GM19328 (cell line): Measurements from ENCODE around the gene LRCH2.
"Not testable (repeated sequence)": the region's sequence is repeated elsewhere in the genome, so short reads cannot be mapped to it uniquely, and the experiment has no call there.

Source experiments
- ATAC-seq: cut with Tn5 transposase; IDR thresholded peaks from one replicate; pipeline ENCODE4 v1.9.1; 2021; ENCODE audit warnings: mild to moderate bottlenecking, moderate library complexity; ENCODE audit not compliant: unreplicated experiment

Gene LRCH2

GRCh38 chrX:115209547-115209946, 24.3 kb downstream of the LRCH2 start:
- not testable (repeated sequence) for ATAC-seq

DNA sequence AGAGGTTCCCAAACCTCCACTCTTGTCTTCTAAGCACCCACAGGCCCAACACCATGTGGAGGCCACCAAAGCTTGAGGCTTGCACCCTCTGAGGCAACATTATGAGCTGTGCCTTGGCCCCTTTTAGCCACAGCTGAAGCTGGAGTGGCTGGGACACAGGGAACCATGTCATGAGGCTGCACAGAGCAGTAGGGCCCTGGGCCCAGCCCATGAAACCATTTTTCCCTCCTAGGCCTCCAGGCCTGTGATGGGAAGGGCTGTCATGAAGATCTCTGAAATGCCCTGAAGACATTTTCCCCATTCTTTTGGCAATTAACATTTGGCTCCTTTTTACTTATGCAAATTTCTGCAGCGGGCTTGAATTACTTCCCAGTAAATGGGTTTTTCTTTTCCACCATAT, 29.9 kb downstream of the LRCH2 start:
- no peak for ATAC-seq

DNA sequence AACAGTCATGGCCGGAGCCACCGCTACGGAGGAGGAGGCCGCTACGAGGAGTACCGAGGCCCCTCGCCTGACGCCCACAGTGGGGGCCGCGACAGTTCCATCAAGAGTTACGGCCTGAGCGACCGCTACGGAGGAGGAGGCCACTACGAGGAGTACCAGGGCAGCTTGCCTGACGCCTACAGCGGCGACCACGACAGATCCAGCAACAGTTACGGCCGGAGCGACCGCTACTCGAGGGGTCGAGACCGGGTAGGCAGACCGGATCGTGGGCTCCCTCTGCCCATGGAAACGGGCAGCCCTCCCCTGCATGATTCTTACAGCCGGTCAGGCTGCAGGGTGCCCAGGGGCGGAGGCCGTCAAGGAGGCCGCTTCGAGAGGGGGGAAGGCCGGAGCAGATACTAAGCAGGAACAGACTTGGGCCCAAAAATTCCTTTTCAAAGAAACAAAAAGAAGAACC, 41.6 kb downstream of the LRCH2 start:
- no peak for ATAC-seq

- no peak for ATAC-seq
Measured at GRCh38 chrX:115191490-115192243, 42.2 kb downstream of the LRCH2 start.

- no peak for ATAC-seq
Measured at GRCh38 chrX:115190636-115191489, 43.0 kb downstream of the LRCH2 start.

DNA sequence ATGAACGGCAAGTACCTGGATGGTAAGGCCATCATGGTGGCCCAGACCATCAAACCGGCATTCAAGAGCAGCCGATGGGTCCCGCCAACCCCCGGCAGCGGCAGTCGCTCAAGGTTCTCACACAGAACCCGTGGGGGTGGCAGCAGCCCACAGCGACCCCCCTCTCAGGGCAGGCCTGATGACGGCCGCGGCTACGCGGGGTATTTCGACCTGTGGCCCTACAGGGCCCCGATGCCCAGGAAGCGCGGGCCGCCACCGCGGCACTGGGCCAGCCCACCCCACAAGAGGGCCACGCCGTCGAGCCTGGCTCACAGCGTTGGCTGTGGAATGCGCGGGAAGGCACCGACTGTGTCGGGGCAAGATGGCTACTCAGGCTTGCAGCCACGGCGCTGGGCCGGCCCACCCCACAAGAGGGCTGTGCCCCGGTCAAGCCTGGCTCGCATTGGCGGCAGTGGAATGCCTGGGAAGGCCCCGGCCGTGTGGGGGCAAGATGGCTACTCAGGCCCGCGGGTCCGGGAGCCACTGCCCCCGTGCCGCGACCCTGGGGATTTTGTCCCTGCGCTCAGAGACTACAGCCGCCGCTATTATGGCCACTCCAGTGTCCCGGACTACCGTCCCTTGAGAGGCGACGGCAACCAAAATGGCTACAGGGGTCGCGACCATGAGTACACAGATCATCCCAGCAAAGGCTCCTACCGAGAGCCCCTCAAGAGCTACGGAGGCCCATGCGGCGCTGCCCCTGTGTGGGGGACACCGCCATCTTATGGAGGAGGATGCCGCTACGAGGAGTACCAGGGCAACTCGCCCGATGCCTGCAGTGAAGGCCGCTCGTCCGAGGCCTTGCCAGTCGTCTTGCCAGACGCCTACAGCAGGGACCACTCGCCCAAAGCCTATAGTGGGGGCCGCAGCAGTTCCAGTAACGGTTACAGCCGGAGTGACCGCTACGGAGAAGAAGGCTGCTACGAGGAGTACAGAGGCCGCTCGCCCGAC, 44.0 kb downstream of the LRCH2 start:
- no peak for ATAC-seq

GRCh38 chrX:115189110-115189509, 44.8 kb downstream of the LRCH2 start, which contains the start of gene RBMXL3:
Gene RBMXL3 (plus strand): TSS chrX:115189410. CDS start chrX:115189442, 32 bp downstream.
- no peak for ATAC-seq

GRCh38 chrX:115183980-115184379, 49.9 kb downstream of the LRCH2 start:
- no peak for ATAC-seq

DNA sequence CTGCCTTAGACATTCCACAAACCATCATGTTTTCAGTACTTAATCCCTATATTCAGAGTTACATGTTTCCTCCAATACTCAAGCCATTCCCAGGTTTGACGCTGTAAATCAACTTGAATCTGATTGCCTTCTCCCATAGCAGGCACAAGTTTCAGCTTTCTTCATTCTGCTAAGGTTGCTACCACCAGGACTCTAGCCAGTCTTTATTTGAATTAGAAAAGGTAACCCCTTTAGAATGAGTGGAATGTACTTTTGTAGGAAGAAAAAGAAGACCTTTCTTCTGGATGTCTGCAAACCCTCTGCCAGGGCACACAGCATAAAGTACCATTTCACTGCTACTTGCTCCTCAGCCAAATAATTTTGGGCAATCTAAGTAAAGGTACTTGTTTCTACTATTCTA, 55.4 kb downstream of the LRCH2 start:
- ATAC-seq: no peak

- no peak for ATAC-seq
Measured at GRCh38 chrX:115177932-115178331, 56.0 kb downstream of the LRCH2 start.

DNA sequence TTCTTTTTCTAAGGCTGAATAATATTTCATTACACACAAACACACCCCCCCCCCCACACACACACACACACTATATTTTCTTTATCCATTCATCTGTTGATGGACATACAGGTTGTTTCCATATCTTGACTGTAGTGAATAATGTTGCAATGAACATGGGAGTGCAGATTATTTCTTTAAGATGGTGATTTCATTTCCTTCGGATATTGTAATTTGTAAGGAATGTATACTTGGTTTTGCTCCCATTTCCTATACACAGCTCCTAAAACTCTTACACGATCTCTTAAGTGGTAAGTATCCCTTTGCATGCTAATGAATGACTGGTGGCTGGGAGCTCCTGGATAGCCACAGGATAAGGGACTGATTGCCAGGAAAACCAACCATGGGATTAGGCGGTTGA, 59.3 kb downstream of the LRCH2 start:
- ATAC-seq: no peak

- ATAC-seq: no peak
Measured at GRCh38 chrX:115173181-115173580, 60.7 kb downstream of the LRCH2 start.

DNA sequence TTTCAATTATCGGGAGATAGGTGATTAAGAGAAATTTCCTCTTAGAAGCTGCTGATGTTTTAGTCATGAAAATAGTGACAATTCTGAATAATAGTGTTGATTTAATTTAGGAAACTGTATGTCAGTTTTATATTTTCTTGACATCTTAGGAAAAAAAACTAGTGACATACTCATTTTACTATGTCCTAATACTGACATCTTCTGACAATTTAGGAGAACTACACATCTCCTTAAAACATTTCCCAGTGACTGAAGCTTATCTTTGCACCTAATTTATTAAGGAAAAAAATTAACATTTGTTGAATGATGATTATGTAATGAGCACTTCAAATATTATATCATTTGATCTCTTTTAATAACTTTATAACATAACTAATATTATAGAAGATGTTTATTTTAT, 86.7 kb downstream of the LRCH2 start:
- no peak for ATAC-seq

DNA sequence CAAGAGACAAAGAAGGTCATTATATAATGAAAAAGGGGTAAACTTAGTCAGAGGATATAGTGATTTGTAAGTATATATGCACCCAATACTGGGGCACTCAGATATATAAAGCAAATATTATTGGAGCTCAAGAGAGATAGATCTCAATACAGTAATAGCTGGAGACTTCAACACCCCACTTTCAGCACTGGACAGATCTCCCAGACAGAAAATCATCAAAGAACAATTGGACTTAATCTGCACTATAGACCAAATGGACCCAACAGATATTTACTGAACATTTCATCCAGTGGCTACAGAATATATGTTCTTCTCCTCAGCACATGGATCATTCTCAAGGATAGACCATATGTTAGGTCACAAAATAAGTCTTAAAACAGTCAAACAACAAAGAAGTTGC, 91.8 kb downstream of the LRCH2 start:
- ATAC-seq: no peak

DNA sequence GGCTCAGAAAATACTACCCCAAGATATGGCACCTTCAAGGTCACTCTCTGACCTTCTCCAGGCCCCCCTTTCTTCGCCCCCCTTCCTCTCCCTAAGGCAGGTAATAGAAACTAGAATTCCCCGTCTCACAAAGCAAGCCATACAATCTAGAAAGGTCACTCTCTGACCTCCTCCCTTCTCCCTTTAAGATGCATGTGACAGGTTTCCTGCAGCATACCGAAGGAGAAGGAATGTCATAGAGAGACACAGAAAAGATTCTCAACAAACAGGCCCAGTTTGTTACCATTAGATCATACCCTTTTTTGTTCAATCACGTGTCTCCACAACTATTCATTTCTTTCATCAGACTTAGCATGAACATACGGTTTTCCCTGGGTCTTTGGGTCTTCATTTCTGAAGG, 95.9 kb downstream of the LRCH2 start:
- ATAC-seq: no peak

GRCh38 chrX:115134382-115134781, 99.5 kb downstream of the LRCH2 start:
- no peak for ATAC-seq

GRCh38 chrX:115112411-115112810, 121.5 kb downstream of the LRCH2 start:
- no peak for ATAC-seq

DNA sequence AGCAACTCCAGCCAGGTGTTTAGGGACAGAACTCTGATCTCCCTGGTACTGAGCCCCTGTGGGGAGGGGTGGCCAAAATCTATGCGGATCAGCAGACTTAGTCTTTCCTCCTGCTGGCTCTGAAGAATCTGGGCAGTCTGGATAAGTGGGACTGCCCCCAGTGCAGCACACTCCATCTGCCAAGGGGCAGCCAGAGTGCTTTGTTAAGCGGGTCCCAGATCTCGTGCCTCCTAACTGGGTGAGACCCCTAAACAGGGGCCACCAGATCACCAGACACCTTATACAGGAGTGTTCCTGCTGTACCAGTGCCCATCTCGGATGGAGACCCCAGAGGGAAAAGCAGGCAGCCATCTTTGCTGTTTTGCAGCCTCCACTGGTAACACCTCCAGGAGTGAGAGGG, 135.0 kb downstream of the LRCH2 start:
- no peak for ATAC-seq

DNA sequence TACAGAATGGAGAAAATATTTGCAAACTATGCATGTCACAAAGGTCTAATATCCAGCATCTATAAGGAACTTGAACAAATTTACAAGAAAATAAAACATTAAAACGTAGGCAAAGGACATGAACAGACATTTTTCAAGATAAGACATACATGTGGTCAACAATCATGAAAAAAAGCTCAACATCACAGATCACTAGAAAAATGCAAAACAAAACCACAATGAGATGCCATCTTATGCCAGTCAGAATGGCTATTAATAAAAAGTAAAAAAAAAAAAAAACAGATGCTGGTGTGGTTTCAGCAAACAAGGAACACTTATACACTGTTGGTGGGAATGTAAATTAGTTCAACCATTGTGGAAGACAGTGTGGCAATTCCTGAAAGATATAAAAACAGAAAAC, 140.7 kb downstream of the LRCH2 start:
- no peak for ATAC-seq

- no peak for ATAC-seq
Measured at GRCh38 chrX:115089419-115089818, 144.5 kb downstream of the LRCH2 start.

GRCh38 chrX:115068896-115069295, 165.0 kb downstream of the LRCH2 start:
- no peak for ATAC-seq
